Medulla oblongata (tissue), 1 donor: Measurements from ENCODE around the gene SERINC2.

ENCODE experiments used
- DNase-seq: peaks from one replicate; pipeline ENCODE4 v3.0.0-alpha.2; 2015; ENCODE audit errors: extremely low spot score

Gene SERINC2

DNA sequence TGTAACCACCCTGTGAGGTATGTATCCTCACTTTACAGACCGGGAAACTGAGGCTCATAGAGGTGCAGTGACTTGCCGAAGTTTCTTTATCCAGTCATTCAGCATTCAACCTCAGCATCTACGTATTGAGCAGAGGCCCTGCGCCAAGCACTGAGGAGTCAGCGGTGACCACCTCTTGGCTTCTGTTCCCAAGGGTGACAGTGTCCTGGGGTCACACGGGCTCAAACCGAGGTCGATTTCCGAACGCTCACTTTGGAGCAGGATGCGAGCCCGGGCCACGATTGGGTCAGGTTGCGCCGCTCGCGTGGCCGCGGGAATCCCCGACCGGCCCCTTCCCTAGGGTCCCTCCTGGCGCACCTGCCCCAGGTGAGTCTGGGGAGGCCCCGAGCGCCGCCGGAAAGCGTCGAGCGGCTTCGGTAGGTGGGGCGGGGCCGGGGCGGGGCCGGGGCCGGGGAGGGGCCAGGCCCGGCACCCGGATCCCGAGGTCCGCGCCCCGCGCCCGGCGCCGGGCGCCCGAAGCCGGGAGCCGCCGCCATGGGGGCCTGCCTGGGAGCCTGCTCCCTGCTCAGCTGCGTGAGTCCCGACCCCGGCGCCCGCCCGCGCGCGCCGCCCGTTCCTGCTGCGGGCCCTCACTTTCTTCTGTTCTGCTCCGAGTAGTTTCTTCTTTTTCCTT, at the start of gene SERINC2:
SERINC2 (plus strand) TSS at position 482 of the 673 bp plus-strand sequence; CDS start at position 535, 53 bp downstream.
- no peak for DNase-seq

DNA sequence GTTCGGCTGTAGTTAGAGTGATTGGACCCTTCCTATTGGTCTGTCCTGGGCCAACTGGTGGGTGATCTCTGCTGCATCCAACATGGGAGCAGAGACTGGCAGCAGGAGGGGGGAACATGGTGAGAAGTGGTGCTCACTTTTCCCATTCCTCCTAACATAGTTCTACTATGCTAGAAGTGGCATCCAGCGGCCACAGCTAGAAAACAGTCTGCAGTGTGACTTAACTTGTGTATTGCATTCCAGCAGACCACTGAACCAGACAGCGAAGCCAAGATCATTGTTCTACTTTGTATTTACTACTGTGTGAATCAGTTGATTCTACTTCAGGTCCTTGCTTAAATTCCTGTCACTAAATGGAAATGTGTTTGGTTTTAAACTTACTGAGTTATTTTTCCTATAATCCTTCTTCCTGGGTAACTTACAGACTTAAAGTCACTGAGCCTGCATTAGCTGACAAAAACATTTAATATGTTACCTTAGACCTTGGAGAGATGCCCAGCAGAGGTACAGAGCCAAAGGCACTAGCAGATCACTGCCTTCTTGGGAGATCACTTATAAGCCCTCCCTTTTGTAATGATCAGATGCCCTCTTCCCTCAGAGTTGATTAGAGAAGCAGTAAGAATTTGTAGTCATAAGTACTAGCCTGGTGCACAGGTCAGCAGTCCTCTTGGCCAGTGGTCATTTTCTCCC, 48.3 kb upstream of the SERINC2 start:
- no peak for DNase-seq

DNA sequence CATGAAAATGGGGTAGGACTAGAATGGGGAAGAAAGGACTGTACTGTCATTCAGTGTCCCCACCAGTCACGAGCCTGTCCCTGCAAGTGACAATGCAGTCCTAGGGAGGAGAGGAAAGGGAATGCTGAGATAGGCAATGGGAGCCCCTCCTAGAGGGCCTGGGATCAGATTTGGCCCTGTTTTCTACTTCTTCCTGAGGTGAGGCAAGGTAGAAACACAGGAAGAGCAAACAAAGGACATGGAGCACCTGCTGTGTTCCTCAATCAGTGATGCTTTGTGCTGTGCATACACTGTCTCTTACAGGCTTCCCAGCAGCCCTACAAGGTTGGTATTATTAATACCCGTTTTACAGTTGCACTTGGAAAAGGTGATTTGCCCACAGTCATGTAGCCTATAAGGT, 46.2 kb upstream of the SERINC2 start:
- DNase-seq: peak; percentile 21

DNA sequence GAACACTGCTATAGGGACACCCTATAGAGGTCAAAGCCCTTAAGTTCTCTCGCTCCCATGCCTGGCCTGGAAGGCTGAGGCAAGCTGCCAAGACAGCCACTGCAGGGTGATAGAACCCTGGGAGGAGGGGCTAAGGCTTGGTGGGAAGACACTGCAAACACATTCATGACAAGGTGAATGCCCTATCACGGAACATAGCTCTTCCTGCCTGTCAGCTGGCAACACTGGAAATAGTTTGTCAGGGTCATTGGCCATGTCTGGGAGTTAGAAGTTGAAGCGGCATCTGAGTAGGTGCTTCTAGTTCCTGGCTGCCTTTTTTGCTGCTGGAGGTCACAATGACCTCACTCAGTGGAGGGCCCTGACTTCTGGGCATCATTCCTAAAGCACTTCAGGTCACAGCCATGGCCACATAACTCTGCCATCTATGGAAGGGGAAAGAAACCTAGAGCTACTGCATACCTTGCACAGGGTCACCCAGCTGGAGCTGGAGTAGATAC, 44.4 kb upstream of the SERINC2 start:
- no peak for DNase-seq

DNA sequence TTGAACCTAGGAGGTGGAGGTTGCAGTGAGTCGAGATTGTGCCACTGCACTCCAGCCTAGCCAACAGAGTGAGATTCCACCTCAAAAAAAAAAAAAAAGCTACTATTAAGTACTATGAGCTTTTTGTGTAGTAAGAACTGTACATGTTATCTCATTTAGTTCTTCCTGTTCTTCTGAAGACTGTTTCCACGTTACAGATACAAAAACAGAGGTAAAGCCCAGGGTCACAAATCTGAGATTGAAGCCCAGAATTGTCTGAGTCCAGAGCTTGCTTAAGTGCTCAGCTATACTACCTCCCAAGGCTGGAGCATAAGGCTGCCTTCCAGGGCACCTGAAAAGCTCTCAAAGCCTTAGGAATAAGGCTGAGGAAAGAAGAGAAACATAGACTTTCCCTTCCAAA, 43.0 kb upstream of the SERINC2 start:
- no peak for DNase-seq

DNA sequence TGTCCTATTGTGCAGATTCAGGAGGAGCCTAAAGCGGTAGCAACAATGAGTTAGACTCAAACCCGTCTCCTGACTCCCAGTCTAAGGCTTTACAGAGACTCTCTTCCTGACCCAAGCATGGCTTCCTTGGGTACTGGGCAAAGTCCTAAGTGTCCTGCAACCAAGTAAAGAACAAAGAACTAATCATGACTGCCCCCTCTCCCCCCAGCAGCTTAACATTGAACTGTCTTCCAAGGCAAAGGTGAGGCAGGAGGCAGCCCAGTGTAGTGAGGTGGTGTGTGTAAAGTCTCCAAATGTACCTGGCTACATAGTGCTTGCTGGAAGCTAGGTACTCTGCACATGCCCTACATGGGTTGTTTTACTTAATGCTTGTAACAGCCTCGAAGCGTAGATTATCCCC, 42.4 kb upstream of the SERINC2 start:
- no peak for DNase-seq

DNA sequence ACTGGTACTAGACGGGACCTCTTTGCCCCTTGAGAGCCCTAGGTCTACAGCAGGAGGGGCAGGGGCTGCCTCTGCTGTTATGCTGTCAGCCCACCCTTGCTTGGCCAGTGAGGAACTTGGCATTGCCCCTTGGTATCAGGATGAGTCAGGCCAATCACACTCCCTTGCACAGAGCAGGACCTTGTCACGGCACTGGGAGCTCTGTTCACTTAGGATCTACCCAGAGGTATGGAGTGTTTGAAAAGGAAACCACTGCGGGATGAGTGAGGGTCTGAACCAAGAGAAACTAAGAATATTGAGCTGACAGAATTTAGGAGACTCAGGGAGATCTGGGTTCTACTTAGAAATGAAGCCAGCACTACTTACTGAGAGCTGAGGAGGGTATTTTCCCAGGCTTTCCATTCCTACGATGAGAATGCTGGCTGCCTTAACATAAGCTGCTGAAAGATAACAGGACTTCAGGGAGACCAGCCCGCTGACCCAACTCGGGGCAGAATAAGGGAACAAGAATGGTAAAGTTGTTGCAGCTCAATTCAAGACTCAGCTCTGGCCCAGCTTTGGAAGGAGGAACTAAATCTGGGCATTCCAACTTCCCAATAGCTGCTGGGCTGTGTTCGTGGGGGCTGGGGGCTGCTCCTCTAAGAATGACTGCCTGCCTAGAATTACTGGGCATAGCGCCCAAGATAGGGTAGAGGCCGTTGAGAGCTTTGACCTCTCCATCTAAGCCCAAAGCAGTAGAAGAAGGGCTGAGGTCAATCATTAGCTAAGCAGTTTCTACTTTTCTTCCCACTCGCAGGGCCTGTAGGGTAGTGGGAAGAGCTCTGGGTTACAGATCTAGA, 41.7 kb upstream of the SERINC2 start:
- peak; percentile 53 for DNase-seq

DNA sequence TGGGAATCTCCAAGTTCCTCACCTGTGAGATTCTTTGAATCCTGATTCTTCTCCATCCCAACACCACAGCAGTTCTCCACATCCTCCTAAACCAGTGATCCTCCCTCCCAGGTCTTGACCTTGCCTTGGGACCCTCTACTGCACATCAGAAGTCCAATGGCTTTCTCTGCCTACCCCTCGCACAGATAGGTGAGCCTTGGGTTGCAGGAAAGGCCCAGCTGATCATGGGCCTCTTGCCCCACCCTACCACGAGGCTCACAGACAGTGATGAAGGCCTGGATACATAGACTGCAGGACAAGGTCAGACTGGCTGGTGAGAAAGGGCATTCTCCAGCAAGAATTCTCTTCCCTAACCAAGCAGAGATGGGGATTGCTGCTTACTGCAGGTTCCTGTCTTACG, 41.0 kb upstream of the SERINC2 start:
- DNase-seq: no peak

DNA sequence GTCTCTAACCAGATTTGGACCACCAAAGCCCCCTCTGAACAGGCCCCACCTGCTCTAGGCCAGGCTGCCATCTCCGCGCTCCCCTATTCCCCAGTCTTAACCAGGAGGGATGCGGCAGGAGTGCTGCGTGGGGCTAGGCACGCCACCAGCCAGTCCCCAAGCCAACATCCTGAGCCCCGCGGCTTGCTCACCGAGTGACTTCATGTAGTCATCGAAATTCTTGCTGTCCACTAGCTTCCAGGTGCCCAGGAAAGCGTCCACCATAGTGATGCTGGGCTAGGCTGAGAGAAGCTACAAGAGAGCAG, 40.3 kb upstream of the SERINC2 start:
- DNase-seq: no peak

DNA sequence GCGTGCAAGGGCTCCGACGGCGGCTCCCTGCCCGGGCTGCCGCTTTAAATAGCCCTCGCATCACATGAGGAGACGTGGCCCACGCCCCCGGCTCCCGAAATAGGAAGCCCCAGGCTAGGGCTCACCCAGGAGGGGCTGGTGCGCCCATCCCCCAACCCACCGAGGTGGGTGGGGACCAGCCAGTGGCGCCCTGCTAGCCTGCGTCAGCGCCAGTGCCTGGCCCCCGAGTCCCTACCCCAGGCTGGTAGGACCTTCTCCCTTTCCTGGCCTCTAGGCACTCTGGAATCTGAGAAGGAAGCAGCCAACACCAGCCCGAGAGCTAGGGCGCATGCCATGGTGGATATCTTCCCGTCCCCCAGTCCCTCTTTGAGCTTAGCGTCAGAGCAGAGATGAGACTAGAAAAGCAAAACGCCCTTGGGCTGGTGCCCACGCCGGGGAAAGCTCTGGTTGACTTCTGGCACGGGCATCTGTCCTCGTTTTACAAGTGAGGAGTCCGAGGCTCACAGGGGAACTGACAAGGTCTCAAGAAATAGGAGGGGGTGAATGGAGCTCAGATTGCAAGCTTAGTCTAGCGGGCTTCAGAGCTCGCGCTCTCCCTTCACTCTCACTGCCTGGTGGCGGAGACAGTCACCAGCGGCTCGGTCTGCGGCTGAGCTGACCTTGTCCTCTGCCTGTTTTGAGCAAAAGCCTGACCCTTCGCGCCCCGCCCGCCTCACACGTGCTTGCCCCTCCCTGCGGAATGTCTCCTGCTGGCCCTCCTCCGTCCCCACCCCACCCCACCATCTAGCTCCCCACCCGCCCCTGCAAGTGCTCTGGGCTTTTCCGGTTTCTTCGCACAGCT, 39.7 kb upstream of the SERINC2 start, which contains the start of gene FABP3:
FABP3 (minus strand) TSS at position 21 of the 841 bp plus-strand sequence. CDS start 62 bp downstream, outside the sequence.
- peak; percentile 72 for DNase-seq

DNA sequence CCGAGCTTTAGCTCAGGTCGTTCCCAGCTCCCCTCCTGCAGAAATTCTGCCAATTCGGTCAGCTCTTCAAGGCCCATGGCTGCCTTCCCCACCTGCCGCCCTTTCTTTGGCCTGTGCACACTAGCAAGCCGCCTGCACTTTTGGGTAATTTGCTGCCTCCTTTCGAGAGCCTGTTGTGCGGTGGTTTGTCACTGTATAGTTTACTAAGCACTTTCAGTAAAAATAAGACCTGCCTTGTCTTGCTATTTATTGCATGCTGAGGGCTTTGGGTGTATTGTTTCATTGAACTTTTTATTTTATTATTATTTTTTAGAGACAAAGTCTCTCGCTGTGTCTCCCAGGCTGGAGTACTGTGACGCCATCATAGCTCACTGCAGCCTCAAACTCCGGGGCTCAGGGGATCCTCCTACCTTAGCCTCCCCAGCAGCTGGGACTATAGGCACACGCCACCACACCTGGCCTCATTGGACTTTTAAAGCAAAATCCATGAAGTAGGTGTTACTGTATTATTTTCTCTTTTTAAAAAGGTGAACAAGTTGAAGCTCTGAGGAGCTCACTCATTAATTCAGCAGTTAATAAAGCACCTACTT, 39.0 kb upstream of the SERINC2 start:
- no peak for DNase-seq

DNA sequence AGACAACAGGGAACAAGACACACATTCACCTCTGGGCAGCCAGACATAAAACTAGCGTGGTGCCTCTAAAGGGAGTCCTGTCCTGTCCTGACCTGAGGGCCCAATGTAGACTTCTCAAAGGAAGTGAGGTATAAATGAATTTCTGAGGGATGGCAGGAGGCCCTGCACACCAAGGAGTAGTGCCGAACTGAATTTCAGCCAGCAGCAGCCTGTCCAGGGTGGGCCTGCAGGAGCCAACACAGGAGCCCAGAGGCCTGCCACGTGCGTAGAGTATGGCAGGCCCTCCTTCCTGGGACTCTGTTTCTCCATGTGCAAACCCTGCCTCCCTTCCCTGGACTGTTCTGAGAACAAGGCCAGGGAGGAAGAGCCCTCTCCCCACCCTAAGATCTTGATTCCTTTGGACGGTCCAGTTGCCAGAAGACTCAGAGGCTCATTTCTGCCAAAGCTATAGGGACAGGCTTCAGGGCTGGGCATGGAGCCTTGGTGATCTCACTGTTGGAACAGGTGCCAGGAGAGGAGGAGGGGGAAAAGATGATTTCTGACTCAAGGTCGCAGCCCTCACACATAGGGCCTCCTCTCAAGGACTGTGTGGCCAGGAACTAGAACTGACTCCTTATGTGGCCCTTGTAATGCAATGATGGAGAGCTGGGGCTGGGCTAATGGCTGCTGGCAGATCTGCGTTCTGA, 38.4 kb upstream of the SERINC2 start:
- DNase-seq: no peak

DNA sequence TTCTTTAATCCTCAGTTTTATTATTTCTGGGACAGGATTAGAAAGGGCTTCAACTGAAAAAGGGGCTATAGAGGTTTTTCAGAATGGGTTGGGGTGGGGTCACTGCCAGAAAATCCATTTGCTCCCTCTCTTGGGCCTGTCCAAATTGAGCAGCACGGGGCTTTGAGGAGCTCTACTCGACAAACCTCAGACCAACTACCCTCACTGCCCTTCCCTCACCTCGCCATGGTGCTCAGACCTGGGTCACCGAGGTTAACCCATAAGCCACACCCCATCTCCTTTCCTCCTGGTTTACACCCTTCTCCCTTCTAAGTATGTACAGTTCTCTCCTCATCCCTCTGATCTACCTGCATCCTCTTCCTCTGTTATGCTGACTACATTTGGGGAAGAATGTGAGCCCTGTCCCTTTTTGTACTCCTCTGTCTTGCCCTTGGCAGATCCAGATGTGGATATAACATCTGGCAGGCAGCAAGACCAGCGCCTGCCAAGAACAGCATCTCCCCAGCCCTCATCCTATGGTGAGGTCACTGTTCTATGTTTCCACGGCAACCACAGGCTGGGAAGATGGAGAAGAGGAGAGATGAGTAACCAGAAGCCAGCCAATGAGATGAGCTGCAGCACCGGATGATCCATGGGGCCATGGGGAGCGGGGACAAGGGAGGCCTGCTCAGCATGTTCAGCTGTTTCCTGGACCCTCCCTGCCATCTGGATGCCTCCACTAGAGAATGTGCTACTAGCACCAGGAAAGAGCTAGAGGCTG, 36.5 kb upstream of the SERINC2 start:
- DNase-seq: peak; percentile 83

DNA sequence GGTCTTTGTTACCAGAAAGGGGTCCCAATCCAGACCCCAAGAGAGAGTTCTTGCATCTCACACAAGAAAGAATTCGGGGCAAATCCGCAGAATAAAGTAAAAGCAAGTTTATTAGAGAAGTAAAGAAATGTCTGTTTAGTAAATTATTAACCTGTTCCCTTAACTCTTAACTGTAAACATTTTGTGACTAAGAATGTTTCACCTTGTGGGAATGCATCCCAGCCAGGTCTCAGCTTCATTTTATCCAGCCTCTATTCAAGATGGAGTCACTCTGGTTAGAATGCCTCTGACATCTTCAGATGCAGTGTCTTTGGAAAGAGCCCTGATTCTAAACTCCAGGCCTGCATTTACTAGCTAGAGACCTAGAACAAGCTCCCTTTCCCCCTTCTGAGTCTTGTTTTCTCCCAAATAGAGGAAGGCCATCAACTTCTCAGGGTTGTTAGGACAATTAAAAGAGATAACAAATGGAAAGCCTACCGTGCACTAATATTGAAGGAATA, 35.6 kb upstream of the SERINC2 start:
- no peak for DNase-seq

DNA sequence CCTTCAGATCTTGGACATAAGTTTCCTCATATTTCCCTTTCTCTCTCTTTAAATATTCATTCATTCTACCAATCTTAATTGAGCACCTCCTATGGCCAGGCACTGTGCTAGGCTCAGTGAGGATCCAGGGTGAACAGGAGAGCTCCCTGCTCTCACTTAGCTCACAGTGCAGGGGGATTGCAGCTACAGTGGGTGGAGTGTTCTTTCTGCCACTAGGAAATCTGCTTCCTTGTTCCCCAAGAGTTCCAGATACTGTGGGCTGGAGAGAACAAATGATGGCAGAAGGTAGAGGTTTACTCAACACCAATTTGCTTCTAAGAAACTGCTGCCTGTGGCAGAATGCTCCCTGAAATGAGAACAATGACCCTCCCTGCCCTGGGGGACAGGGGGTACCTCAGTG, 35.0 kb upstream of the SERINC2 start:
- DNase-seq: no peak

DNA sequence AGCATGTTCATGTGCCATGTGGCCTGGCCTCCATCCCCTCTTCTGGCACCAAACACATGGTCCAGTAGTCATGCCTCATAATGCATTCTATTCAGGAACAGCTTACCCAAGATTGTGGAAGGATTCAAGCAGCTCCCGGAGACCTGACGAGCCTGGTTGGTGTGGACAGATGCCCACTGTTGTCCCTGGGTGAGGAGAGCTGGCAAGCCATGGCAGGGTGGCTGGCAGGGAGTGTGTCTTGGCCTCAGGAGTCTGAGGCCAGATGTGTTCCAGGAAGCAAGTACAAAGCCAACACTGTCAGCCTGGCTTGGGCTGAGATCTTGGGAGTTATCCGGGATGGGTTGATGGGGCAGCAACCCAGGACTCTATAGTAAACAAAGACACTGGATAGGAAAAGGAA, 32.8 kb upstream of the SERINC2 start:
- peak; percentile 60 for DNase-seq

DNA sequence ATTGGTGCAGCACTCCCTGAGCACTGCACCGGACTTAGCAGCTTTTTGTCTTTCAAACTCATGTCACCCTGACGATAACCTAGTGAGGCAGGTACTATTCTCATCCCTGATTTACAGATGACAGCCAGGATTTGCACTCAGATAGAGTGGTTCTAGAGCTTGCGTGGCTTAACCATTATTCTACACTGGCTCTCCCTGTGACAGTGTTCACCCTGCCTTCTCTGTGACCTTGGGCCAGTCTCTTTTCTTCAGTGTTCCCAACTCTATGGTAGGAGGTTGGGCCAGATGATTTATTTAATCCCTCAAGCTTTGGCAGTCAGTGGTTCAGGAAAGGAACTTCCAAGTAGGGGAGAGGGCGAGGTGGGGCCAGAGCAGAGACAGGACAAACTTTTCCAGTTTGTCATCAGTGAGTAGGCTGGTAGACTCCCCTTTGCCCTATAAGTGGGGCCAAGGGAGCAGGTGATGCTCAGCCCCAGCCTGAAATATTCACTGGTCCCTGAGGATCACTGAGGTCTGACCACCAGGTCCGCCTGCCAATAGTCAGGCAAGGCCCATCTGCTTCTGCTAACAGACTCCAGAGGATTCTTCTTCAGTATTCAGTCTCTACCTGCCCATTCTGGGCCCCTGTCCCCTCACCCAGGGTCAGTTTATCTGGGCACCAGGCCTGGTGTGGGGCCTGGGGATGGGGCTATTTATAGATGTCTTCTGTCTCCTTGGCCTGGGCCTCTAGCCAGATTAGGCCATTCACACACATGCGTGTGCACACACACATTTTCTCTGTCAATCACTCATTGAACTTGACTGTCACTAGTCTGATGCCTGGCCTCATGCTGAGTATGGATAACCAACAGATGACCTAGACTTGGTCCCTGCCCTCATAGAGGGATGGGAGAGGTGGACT, 31.4 kb upstream of the SERINC2 start:
- DNase-seq: peak; percentile 46

DNA sequence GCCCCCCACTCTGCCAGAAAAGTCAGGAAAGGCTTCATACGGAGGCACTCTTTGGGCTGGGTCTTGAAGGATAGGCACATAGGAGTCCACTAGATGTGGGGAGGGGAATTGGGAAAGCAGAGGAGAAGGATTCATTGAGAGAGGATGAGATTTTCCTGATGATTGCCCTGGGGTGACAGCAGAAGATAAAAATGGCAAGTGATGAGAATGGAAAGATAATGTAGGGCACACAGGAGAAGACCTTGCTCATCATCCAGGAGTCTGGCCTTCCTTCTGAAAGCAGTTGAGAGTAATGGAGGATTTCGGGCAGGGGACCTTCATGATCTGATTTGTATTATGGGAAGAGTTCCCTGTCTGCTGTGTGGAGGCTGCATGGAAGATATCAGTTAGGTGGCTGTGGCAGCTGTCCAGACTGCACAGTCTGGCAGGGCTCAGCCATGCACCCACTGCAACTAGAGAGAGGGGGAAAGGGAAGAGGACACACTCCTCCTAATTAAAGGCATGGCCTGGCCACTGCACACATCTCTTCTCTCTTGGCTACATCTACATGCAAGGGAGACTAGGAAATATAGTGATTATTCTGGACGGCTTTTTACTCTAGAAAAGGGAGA, 30.5 kb upstream of the SERINC2 start:
- DNase-seq: no peak
